Neuronal stem cell (in vitro differentiated cells): Measurements from ENCODE around the gene CMKLR1.

Experiments used
- DNase-seq: peaks from one replicate; pipeline ENCODE4 v3.0.0-alpha.2; 2013; ENCODE audit warnings: low spot score
- H2AFZ ChIP-seq: one replicate; pipeline ENCODE4 v1.6.1; 2013; ENCODE audit warnings: mild to moderate bottlenecking, low read length, inconsistent platforms
- H2AK5ac ChIP-seq: 2 replicates; pipeline ENCODE4 v1.6.1; 2013; ENCODE audit warnings: low read depth, mild to moderate bottlenecking, inconsistent platforms, low read length, moderate library complexity, mixed read lengths
- H2BK120ac ChIP-seq: 2 replicates; pipeline ENCODE4 v1.6.1; 2013; ENCODE audit warnings: low read depth, mild to moderate bottlenecking, inconsistent platforms, low read length, moderate library complexity, mixed read lengths
- H2BK12ac ChIP-seq: one replicate; pipeline ENCODE4 v1.6.1; 2013; ENCODE audit warnings: low read length, inconsistent platforms
- H2BK15ac ChIP-seq: 2 replicates; pipeline ENCODE4 v1.6.1; 2013; ENCODE audit warnings: mild to moderate bottlenecking, low read length, inconsistent platforms, mixed read lengths
- H2BK5ac ChIP-seq: one replicate; pipeline ENCODE4 v1.6.1; 2013; ENCODE audit warnings: inconsistent platforms, mild to moderate bottlenecking, low read length, moderate library complexity
- H3K14ac ChIP-seq: one replicate; pipeline ENCODE4 v1.6.1; 2013; ENCODE audit warnings: low read length, inconsistent platforms
- H3K18ac ChIP-seq: 2 replicates; pipeline ENCODE4 v1.6.1; 2013; ENCODE audit warnings: low read length, inconsistent platforms
- H3K23ac ChIP-seq: 2 replicates; pipeline ENCODE4 v1.6.1; 2013; ENCODE audit warnings: low read depth, mild to moderate bottlenecking, mixed read lengths, low read length, inconsistent platforms; ENCODE audit not compliant: poor library complexity
- H3K27ac ChIP-seq: replicated peaks from 3 replicates; pipeline ENCODE4 v1.5.1; 2013; ENCODE audit warnings: low read length, inconsistent platforms
- H3K27me3 ChIP-seq, 3 experiments: 2 replicates each; pipeline ENCODE4 v1.6.1; 2013; ENCODE audit warnings: low read length in 3 of 3, mild to moderate bottlenecking in 2 of 3, inconsistent platforms in 1 of 3, low read depth in 1 of 3, mixed read lengths in 1 of 3, moderate library complexity in 1 of 3; ENCODE audit not compliant: control insufficient read depth in 3 of 3, insufficient read depth in 3 of 3
- H3K36me3 ChIP-seq, 2 donors: replicated peaks in 1 of 2; 2 replicates each; pipeline ENCODE4 v1.6.1; 2013; ENCODE audit warnings: low read length in 2 of 2; ENCODE audit not compliant: control insufficient read depth in 2 of 2, insufficient read depth in 2 of 2
- H3K4ac ChIP-seq: 2 replicates; pipeline ENCODE4 v1.6.1; 2013; ENCODE audit warnings: inconsistent platforms, mild to moderate bottlenecking, low read length, moderate library complexity
- H3K4me1 ChIP-seq, 2 donors: 1 replicate in 1 of 2; 2 replicates in 1 of 2; pipeline ENCODE4 v1.6.1; 2013; ENCODE audit warnings: low read length in 2 of 2, low read depth in 1 of 2; ENCODE audit not compliant: control insufficient read depth in 2 of 2, insufficient read depth in 1 of 2
- H3K4me2 ChIP-seq: one replicate; pipeline ENCODE4 v1.6.1; 2013; ENCODE audit warnings: mild to moderate bottlenecking, low read length, inconsistent platforms; ENCODE audit not compliant: insufficient read depth, poor library complexity, severe bottlenecking
- H3K4me3 ChIP-seq, 2 donors: 2 replicates each; pipeline ENCODE4 v1.5.1; 2013; ENCODE audit warnings: low read length in 2 of 2, mild to moderate bottlenecking in 2 of 2, inconsistent platforms in 1 of 2, moderate library complexity in 1 of 2
- H3K79me1 ChIP-seq: one replicate; pipeline ENCODE4 v1.6.1; 2013; ENCODE audit warnings: low read depth, mild to moderate bottlenecking, inconsistent platforms, low read length, moderate library complexity
- H3K9ac ChIP-seq: one replicate; pipeline ENCODE4 v1.6.1; 2013; ENCODE audit warnings: mild to moderate bottlenecking, low read depth, low read length, inconsistent platforms; ENCODE audit not compliant: poor library complexity
- H3K9me3 ChIP-seq, 2 donors: replicated peaks in 1 of 2; 2 replicates each; pipeline versions ENCODE3 to v1.6.1; 2013; ENCODE audit warnings: low read length in 2 of 2, mild to moderate bottlenecking in 2 of 2, inconsistent platforms in 1 of 2, low read depth in 1 of 2, mixed read lengths in 1 of 2, moderate library complexity in 1 of 2; ENCODE audit not compliant: control insufficient read depth in 2 of 2, insufficient read depth in 1 of 2
- H4K8ac ChIP-seq: one replicate; pipeline ENCODE4 v1.6.1; 2013; ENCODE audit warnings: low read depth, mild to moderate bottlenecking, inconsistent platforms, low read length, moderate library complexity
- H4K91ac ChIP-seq: one replicate; pipeline ENCODE4 v1.6.1; 2013; ENCODE audit warnings: low read length, low read depth, mild to moderate bottlenecking, inconsistent platforms; ENCODE audit not compliant: poor library complexity
- WGBS, 2 donors: extraction: QIAGEN DNeasy Blood & Tissue Kit; methylation state at CpG; one replicate each; pipeline ENCODE4 v1.1.7; 2013; ENCODE audit warnings: missing lambda C conversion rate in 2 of 2, mixed read lengths in 1 of 2; ENCODE audit not compliant: insufficient read length in 2 of 2, insufficient replicate concordance in 1 of 2; ENCODE audit errors: extremely low coverage in 2 of 2; 5-methylcytosine and 5-hydroxymethylcytosine counted together

Gene CMKLR1

DNA sequence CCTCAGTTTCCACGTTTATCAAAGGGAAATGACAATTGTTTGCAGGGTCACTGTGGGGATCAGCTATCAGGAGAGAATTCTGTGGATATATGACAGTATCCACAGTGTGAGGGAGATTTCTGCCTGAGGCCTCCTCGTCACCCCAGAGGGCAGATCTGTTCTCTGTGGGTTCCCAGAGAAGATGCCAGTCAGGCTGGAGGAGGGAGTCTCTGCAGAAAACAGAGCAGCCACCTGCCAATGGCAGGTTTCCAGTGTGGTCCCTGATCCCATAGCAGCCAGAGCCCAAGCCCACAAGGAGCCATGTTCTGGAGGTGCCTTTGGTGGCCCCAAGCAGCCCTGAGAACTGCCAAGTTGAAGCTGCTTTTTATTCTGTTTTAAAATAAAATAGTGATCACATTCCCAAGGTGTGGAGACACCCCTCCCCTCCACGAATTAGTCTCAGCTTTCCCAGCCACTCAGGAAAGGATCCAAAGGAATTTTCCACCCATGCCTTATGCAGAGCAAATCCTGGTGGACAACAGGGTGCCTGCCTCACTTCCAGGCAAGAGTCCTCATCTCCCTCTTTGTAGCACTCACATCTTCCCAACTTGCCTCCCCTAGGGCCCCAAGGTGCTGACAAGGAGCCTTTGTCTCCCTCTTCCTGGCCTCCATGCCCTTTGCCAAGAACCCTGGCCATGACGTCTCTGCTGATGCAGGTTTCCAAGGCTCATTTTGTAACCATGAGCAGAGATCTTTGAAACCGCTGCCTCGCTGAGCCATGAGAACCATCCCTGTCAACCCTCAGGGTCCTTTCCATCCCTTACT, 20.4 kb downstream of the CMKLR1 start:
- Histone ChIP-seq H3K9me3 (peaks cover 0 to 2% of the 10 kb centered on the region in 2 donors), H3K18ac (peak overlapping the region; percentile 32), H3K4me2 (no peak overlapping the region), H2AFZ (no peak overlapping the region), H3K4ac (no peak overlapping the region), H4K8ac (no peak overlapping the region), H2BK12ac (no peak overlapping the region), H2BK15ac (no peak overlapping the region), H3K36me3 (no peaks in the 10 kb centered on the region), H4K91ac (peak overlapping the region; percentile 5), H2AK5ac (no peak overlapping the region), H2BK5ac (no peak overlapping the region), H3K23ac (no peak overlapping the region), H3K4me1 (peaks cover 4 to 7% of the 10 kb centered on the region in 2 donors), H3K14ac (no peak overlapping the region), H3K27ac (no peak overlapping the region), H3K27me3 (peaks cover 0 to 7% (median 0%) of the 10 kb centered on the region in 3 experiments), H3K9ac (no peak overlapping the region), H2BK120ac (no peak overlapping the region), H3K4me3 (no peak overlapping the region), H3K79me1 (no peaks in the 10 kb centered on the region)
- WGBS, 2 donors: no CpG with 5 or more reads among the region's 6 CpGs
- no peak for DNase-seq

DNA sequence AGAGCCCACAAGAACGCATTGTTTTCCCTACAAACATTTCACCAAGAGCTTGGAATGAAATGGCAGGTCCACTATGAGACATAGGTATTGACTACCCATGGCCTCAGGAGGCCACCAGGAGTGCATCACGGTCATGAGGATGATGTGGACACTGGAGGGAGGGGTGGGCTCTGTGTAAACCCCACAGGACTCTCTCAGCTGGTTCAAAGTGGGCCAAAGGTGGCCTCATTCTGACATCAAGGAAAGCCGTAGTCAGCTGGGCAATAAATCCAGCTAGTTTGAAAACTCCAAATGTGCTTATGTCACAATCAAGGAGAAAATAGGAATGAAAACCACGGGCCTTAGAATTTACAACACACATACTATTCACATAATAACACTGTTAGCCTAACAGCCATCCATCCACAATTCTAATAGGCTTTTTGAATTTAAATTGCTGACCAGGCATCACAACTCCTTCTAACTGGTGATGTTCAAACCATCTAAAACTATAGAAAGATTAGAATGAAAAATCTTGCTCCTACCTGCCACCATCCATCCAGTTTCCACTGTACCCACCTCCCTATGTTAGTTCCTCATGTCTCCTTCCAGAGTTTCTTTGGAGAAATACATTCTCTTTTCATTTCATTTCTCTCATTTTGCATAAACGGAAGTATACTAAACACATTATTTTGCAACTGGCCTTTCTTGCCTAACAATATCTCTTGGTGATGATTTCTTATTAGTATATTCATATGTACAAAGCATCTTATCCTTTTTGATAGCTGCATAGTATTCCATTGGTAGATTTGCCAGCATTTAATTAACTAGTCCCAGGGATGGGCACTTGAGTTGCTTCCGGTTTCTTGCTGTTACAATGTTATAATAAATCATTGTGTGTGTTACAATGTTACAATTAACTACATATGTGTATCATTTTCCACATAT, 21.5 kb downstream of the CMKLR1 start:
- WGBS, 2 donors: no CpG with 5 or more reads among the region's 6 CpGs
- H3K23ac ChIP-seq: no peak overlapping the region
- H2AK5ac ChIP-seq: no peak overlapping the region
- no peak overlapping the region for H3K4me3 ChIP-seq
- H2BK15ac ChIP-seq: no peak overlapping the region
- no peak overlapping the region for H2BK120ac ChIP-seq
- no peak overlapping the region for H2BK5ac ChIP-seq
- H3K27me3 ChIP-seq: peaks cover 0 to 7% (median 0%) of the 10 kb centered on the region in 3 experiments
- no peak overlapping the region for H3K14ac ChIP-seq
- H3K4ac ChIP-seq: no peak overlapping the region
- DNase-seq: no peak
- H3K4me2 ChIP-seq: no peak overlapping the region
- H2BK12ac ChIP-seq: no peak overlapping the region
- H3K9me3 ChIP-seq: peaks cover 0 to 2% of the 10 kb centered on the region in 2 donors
- H3K4me1 ChIP-seq: peaks cover 8 to 11% of the 10 kb centered on the region in 2 donors
- no peak overlapping the region for H3K9ac ChIP-seq
- H4K8ac ChIP-seq: no peak overlapping the region
- no peak overlapping the region for H3K18ac ChIP-seq
- no peaks in the 10 kb centered on the region for H3K79me1 ChIP-seq
- H2AFZ ChIP-seq: no peak overlapping the region
- H3K36me3 ChIP-seq: no peaks in the 10 kb centered on the region
- H3K27ac ChIP-seq: no peak overlapping the region
- no peak overlapping the region for H4K91ac ChIP-seq

DNA sequence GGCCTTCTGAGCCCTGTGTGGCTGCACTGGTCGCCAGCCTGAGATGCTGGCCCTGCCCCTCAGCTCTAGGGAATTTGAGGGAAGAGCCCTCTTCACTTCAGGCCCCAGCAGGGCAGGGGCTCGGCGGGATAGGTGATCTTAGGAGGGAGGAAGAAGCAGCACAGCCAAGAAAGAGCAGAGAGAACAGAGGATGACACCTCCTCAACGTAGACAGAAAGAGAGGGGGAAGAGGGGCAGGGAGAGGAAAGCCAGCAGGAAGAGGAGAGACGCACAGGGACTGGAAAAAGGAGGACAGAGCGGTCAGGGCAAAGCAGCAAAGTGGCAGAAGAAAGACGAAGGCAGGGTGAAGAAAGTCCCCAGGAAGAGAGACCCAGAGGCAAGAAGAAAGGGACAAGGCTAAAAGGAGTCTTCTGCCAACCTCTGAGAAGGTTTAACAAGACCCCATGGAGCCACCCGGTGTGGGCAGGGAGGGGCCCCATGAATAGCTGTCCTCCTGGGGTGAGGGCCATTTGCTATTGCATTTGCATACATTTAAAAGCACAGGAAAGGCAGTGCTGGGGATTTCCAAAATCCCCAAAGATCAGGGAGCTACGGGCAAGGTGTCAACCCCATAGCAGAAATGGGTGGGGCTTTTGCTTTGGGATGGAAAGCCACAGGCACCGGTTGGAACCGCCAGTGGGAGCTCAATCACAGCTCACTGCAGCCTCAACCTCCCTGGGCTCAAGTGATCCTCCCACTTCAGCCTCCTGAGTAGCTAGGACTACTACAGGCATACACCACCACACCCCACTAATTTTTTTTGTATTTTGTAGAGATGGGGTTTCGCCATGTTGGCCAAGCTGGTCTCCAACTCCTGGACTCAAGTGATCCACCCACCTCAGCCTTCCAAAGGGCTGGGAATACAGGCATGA, 22.7 kb downstream of the CMKLR1 start:
- Histone ChIP-seq H3K14ac (peak overlapping the region; percentile 26), H2AK5ac (no peak overlapping the region), H3K36me3 (no peaks in the 10 kb centered on the region), H2AFZ (peak overlapping the region; percentile 85), H3K9me3 (peaks cover 0 to 2% of the 10 kb centered on the region in 2 donors), H2BK120ac (no peak overlapping the region), H3K4ac (no peak overlapping the region), H3K79me1 (no peaks in the 10 kb centered on the region), H2BK12ac (no peak overlapping the region), H2BK5ac (no peak overlapping the region), H3K4me3 (no peak overlapping the region), H3K4me1 (peaks cover 8 to 13% of the 10 kb centered on the region in 2 donors), H3K18ac (peak overlapping the region; percentile 32), H3K27ac (no peak overlapping the region), H3K9ac (no peak overlapping the region), H2BK15ac (peak overlapping the region; percentile 41), H4K91ac (no peak overlapping the region), H4K8ac (no peak overlapping the region), H3K27me3 (peaks cover 0 to under 1% (median 0%) of the 10 kb centered on the region in 3 experiments), H3K23ac (no peak overlapping the region), H3K4me2 (no peak overlapping the region)
- no CpG with 5 or more reads among the region's 12 CpGs for WGBS, 2 donors
- no peak for DNase-seq
